Inferior parietal cortex (tissue), 1 donor: Measurements from ENCODE around the gene NCF4.

Experiments used
- DNase-seq: peaks from one replicate; pipeline ENCODE4 v3.0.0-alpha.2; 2016; ENCODE audit errors: extremely low spot score

Gene NCF4

DNA sequence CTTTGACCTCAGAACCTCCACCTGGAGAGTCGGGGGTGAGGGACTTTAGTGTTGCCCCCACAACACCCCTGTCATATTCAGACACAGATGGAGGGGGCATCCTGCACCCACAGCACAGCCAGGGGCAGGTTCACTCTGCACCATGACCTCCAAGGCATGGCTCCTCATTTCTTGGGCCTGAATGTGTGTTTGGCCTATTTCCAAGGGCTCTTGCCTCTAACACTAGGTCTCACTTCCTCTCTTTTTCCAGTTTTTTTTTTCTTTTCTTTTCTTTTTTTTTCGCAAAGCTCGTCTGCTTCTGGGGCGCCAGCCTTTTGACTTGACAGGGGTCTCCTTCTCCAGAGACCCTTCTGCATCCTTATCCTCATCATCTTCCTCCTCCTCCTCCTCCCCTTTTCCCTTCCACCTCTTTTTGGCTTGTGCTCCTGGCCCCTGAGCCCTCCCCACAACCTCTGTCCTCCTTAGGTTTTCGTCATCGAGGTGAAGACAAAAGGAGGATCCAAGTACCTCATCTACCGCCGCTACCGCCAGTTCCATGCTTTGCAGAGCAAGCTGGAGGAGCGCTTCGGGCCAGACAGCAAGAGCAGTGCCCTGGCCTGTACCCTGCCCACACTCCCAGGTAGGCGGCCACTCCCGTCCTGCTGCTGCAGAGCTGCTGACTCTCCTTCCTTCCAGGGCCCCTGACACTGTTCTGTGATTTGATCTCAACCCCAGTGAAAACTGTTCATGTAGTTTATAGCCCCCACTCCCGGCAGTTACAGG is 3.8 kb downstream of the NCF4 start:
- DNase-seq = no peak

DNA sequence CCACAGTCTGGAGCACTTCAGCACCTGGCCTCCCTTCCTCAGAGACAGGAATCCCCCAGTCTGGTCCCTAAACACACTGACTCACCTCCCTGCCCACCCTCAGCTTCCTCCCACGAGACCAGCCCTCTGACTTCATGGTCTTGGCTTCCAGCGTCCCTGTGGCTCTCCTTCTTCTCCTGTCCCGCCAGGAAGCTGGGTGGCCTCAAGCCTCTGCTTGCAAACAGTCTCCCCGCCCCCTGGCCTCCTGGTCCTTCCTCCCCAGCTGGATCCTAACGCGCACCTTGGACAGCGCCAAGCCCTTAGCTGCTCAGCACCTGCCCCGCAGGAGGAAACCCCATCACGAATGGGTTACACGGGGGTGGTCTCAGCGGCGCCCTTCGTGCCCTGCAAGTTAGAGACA is 4.5 kb downstream of the NCF4 start:
- no peak for DNase-seq

DNA sequence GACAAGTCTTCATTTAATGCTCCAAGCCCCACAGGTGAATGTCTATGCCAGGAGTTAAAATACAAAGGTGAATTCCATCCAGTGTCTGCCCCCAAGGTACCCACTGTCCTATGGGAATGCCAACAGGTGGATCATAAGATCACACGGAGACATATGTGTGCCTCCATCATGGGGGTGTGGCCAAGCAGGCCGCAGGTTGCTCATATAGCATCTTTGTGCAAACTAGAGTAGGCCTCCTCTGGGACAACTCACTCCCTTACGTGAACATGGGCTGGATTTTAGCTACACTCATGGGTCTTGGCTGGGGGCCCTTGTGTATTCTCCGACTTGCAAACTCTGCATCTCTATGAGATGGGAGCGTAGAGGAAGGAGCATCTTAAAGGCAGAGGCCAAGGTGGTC is 6.9 kb downstream of the NCF4 start:
- DNase-seq = no peak

DNA sequence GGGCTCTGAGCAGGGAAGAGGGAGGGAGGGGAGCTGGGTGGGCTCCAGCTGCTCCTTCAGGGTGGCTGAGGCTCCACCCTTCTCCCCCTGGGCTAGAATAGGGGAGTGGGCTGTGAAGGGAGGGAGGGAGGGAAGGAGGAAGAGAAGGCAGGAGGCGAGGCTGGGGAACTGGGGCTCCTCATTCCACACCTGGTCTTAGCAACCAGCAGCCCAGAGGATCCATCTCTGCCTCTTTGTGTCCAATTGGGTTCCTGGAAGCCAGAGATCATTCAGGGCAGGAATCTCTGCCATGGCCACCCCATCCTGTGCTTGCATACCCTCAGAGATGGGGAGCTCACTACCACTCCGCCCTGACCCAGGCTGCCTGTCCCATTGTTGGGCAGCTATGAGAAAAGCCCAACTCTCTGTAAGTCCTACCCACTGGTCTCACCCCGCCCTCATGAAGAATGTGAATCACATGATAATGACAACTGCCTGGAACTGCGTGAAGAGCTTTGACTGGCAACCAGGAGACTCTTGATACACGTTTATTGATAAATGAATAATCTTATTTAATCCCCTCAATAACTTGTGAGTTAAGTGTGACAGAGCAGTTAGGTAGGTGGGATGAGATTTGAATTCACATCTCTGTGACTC is 7.9 kb downstream of the NCF4 start:
- no peak for DNase-seq

DNA sequence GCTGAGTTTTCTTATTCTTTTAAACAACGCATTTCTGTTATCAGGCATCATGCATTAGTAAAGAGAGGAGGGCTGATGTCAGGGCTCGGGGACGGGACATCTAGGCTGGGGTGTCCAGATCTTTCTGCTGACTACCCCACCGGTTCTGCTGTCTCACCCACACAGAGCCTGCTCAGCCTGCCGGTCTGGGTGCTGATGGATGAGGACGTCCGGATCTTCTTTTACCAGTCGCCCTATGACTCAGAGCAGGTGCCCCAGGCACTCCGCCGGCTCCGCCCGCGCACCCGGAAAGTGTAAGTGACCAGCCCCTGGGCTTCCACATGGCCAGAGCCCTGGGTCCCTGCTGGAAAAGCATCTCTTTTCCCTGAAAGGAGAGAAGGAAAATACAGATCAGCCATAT is 9.4 kb downstream of the NCF4 start:
- DNase-seq = no peak

DNA sequence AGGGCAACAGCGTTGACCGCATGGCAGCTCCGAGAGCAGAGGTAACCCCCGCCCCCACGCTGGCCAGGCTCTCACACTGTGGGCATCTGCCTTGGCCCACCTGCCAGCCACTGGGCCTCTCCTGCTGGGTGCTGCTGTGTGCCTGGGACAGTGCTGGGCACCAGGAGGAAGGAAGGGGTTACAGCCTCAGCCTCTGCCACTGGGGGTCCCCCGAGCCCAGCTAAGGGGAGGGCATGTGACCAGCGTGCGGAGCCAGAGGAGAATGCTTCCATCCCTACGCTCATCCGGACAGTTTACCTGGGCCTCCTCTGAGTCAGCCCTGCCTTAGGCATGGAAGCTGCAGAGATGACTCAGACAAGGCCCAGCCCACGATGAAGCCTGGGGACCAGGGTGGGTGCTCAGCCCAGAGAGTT is 10.9 kb downstream of the NCF4 start:
- no peak for DNase-seq

DNA sequence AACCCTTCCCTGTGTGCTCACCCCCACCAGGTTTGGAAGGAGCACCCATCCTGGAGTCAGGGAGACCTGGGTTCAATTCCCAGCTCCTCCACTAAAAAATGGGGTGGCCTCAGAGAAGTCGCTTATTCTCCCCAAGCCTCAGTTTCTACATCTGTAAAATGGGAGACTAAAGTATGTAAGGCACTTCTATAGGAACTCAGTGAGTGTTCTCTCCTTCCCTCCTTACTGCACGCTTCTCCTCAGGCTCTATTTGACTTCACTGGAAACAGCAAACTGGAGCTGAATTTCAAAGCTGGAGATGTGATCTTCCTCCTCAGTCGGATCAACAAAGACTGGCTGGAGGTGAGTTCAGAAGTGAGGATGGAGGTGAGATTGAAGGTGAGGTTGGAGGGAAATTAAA is 11.3 kb downstream of the NCF4 start:
- DNase-seq = no peak

DNA sequence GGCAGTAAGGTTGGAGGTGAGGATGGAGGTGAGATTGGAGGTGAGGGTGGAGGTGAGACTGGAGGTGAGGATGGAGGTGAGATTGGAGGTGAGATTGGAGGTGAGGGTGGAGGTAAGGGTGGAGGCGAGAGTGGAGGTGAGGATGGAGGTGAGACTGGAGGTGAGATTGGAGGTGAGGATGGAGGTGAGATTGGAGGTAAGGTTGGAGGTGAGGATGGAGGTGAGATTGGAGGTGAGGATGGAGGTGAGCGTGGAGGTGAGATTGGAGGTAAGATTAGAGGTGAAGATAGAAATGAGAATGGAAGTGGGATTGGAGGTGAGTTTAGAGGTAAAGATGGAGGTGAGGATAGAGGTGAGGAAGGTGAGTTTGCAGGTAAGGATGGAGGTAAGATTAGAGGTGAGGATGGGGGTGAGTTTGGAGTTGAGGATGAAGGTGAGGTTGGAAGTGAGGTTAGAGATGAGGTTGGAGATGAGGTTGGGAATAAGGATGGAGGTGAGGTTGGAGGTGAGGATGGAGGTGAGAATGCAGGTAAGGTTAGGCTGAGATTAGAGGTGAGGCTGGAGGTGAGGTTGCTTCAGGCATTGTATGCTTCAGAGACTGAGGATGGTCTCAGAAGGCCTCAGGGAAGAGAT is 12.2 kb downstream of the NCF4 start:
- DNase-seq = no peak

DNA sequence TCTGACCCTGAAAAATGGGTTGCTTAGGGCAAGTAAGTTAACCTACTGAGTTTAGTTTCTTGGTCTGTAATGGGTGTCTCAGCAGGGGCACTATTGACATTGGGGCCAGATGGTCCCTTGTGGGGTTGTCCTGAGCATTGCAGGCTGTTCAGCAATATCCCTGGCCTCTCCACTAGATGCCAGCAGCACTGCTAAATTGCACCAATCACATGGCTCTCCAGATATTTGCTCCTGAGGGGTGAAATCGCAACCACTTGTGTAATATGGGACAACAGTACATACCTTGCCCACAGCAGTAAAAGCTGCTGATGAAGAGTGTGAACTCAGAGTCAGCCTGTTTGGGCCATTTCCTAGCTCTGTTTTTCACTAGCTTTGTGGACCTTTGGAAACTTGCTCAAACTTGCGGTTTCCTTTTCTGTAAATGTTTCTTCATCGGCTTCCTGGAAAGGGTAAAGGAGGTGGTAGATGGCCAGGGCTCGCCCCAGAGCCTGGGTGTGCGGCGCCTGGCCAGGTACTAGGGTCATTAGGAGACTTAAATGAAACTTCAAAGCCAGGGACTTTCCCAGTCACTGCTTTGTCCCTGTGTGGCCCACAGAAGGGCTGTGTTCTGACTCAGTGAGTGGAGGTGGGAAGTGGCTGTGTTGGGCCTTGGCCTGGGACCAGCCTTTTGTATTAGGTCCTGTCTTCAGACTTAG is 13.0 kb downstream of the NCF4 start:
- peak; percentile 26 for DNase-seq

DNA sequence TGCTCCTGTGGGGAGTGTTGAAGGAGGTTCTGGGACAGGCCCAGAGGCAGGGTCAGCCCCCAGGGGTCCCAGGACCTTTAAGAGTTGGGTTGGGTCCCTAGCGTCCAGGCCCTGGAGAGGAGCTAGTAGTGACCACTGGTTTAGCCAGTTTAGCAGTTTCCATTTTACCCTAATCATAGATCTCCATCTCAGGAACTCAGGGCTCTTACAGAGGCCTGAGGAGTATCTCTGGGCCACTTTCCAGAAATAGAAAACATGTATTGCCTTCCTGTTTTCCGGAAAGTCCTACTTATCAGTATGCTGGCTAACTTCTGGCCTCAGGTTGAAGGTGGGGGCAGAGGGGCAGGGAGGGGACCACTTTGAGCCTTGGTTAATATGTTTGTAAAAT is 13.5 kb downstream of the NCF4 start:
- DNase-seq = no peak

DNA sequence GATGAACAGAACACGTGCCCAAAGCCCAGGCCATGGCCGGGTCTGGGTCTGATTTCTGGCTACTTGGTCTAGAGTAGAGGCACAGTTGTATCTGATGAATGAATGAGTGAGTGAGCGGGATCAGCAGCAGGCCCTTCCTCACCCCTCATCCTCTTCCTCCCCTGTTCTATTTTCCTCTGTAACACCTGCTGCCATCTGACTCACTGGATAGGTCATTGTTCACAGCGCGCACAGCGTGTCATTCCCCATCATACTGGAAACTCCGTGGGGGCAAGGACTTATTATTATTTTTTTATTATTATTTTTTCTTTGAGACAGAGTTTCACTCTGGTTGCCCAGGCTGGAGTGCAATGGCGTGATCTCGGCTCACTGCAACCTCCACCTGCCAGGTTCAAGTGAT is 13.9 kb downstream of the NCF4 start:
- DNase-seq = no peak

DNA sequence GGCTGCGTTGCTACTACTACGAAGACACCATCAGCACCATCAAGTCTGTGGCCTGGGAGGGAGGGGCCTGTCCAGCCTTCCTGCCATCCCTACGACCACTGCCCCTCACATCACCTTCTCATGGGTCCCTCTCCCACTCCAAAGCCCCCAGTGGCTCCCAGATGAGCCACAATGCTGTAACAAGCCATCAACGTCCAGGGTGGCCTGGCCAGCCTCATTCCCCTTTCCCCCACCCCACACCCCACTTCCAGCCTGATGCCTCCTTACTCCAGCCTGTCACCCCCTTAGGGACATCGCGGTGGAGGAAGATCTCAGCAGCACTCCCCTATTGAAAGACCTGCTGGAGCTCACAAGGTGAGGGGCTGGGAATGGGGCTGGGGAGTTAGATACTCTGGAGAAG is 14.9 kb downstream of the NCF4 start:
- no peak for DNase-seq

DNA sequence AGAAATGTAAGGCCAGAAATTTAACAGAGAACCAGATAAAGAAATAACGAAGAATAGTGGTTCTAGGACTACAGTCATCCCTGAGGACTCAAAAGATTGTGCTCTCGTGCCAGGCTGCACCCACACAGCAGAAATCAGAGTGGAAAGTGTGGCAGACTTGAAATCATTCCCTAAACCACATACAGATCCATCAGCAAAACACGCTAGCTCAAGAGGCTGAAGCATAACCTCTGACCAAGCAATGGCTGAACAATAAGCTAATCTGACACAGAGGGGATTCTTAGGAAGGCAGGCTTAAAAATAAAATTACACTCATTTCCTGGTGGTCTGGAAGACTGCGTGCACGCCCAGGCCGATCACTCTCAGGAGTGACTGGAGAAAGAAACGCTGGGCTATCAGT is 19.0 kb downstream of the NCF4 start:
- no peak for DNase-seq

DNA sequence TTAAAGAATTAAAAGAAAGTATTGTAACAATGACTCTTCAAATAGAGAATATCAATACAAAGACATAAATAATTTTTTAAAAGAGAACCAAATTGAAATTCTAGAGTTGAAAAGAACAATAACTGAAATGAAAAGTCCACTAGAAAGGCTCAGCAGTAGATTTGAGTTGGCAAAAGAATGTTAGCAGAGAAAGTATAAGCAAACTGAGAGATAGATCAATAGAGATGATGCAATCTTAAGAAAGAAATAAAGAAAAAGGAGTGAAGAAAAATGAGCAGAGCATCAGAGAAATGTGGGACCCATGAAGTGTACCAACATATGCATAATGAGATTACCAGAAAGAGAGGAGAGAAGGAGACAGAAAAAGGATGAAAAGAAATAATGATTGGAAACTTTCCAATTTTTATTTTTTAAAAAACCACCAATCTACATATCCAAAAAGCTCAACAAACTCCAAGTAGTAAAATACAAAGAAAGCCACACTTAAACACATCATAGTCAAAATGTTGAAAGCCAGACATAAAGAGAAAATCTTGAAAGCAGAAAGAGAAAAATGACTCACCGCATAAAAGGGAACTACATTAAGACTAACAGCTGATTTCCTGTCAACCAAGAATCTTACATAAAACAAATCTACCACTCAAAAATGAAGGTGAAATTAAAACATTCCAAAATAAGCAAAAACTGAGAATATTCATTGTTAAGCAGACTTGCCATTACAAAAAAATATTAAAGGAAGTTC is 20.9 kb downstream of the NCF4 start:
- DNase-seq = no peak

DNA sequence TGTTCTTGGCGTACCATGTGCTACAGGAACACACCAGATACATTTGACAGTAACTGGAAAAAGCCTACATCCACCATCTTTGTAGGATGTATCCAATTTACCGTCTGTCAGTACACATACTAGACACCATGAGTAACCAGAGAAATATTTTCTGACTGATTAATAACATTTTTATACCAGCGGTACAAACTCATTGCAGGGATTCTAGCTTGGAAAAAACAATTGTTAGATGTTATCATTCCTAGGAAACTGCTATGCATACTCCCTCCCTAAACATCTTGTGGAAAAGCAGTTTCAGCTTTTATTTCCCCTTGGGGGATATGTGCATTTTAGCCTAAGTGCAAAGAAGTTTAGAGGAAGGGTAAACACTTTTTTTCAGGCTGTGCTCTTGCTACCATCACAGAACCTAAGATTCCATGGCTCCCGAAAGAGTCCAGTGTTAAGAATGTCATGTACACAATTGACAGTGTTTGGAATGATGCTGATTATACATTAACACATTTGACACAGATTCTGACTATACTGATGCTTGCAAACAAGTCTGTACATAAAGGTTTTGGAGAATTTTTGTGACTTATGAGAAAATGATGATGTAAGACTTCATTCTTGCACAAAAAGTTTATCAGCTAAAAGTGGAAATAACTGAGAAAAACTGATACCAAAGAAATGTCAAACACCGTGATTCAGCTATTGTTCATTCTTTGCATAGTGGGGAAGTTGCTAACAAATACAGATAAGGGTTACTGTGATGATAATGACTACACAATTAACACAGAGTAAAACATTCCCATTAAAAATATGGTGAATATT is 23.7 kb downstream of the NCF4 start:
- DNase-seq = no peak

DNA sequence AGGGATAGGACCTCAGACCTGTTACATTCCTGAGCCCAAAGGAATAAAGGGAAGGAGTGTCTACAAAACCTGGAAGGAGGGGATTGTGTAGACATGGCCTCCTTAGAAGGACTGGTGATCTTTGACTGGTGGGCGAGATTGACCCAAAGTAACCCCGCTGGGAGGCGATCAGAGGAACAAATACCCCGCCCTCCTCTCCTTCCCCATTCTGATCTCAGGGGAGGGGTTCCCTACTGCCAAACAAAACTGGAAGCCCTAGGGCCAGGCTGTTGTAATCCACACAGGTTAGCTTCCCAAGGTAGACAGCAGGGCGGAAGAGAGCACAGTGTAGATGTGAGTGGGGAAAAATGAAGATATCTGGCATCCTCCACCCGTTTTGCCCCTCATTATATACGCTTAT is 24.7 kb downstream of the NCF4 start:
- DNase-seq = no peak

DNA sequence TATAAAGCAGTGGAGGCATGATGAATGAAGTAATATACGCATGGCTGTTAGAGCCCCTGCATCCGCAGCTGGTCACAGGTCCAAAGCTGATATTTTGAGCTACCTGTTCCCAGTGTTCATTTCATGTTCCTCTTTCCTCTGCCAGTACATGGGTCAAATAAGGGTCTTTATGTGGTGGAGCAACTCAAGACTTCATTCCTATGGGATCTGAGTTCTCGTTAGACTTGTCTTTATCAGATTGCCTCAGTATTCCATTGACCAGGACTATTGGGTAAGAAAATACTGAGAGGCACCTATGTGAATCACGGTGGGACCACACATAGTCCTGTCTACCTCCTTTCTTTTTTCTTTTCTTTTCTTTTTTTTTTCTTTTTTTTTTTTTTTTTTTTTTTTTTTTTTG is 25.2 kb downstream of the NCF4 start:
- DNase-seq = no peak

DNA sequence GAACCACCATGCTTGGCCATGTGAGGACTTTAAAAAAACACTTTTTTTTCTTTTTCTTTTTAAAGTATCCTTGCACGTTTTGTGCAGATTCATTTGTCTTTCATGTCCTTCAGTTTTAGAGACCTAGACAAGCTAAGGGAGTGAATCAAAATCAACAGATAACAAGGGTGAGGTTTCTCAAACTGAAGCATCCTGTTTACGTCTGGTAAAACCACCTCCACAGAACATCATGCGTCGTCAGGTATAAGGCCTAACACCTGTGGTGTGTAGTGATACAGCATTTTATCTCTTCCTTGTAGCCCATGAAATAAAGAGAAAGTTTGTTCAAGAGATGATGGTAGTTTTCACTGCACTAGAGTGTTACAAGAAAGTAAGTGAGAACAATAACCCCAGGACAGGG is 26.4 kb downstream of the NCF4 start:
- no peak for DNase-seq

DNA sequence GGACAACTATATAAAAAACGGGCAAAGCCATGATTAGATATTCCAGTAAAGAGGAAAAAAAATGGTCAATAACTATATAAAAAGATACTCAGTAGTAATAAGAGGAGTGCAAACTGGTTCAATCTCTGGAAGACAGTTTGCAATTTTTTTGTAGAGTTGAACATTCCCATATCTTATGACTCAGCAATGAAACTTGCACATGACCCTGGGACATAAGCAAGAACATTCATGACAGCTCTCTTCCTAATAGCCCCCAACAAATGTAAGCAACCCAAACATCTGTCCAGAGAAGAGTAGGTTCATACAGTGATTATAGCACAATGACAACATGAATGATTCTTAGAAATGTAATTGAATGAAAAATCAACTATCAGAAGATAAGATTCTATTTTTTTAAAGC is 30.8 kb downstream of the NCF4 start:
- DNase-seq = no peak

DNA sequence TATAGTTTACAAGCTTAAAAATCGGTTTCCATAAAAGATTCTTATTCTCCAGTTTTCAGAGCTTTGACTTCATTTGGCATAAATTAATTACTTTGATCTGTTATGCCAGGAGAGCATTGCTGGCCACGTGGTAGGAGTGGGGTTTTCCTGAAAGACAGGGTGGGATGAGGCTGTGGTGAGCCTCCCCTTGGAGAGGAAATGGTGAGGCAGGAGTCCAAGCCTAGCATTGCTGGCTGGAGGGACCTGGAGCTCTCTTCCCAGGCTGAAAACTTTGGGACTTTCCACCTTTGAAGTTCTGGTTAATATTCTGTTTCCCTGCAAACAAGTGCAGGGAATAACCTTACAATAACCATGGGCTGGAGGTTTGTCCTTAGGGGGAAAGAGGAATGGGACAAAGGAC is 31.5 kb downstream of the NCF4 start:
- DNase-seq = no peak

DNA sequence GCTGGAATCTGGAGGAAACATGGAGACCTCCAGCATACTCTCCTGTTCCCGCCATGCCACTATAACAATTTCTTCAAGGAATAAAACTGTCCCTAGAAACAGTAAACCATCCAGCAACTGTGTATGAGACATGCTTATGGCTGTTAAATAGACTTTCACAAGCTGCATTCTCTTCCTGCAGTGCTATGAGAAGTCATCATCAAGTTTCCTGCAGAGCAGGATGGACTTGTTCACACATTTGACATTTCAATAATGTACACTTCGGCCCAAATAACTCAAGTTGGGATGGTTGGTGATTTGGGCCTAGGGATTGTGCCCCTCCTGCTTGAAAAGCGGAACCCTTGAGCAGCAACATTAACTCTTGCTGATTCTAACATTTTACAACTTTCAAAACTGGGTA is 32.5 kb downstream of the NCF4 start:
- no peak for DNase-seq
